Activated CD4-positive, alpha-beta T cell treated with anti-CD3 and anti-CD28 coated beads, Interleukin-2, Interleukin-6, amounts not matched to agents 100 ng/mL and 50 ng/mL, durations not matched to agents 16 hours and 8 hours (primary cell): ENCODE results near the gene GABBR1.

Experiments used
- DNase-seq: peaks from one replicate; pipeline ENCODE4 v3.0.0-alpha.2; 2020

Gene GABBR1

GRCh38 chr6:29652198-29652584 is 19.2 kb upstream of the GABBR1 start:
- no peak for DNase-seq

GRCh38 chr6:29651413-29652197 is 18.6 kb upstream of the GABBR1 start:
- peak; percentile 42 for DNase-seq

- DNase-seq, result peak; percentile 98
Observed at GRCh38 chr6:29649701-29650673, 17.0 kb upstream of the GABBR1 start.

DNA sequence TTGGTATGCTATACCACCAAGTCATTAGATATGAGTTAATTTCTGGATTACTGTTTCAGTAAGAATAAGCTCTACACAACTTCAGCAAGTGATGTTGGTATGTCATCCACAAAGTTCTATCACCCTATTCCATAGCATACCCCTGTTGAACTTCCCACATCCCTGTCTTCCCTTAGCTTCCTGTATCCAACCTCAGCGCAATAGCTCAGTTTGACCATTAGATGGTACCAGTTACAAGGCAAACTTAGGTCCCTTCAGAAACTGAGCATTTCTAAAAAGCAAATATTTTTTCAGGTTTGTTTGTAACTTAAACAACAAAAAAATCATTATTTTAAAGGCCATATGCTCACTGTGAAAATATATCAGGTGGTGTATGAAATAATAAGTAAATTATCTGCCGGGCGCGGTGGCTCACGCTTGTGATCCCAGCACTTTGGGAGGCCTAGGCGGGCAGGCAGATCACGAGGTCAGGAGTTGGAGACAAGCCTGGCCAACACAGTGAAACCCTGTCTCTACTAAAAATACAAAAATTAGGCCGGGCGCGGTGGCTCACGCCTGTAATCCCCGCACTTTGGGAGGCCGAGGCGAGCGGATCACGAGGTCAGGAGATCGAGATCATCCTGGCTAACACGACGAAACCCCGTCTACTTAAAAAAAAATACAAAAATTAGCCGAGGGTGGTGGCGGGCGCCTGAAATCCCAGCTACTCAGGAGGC is 15.1 kb upstream of the GABBR1 start:
- no peak for DNase-seq

DNA sequence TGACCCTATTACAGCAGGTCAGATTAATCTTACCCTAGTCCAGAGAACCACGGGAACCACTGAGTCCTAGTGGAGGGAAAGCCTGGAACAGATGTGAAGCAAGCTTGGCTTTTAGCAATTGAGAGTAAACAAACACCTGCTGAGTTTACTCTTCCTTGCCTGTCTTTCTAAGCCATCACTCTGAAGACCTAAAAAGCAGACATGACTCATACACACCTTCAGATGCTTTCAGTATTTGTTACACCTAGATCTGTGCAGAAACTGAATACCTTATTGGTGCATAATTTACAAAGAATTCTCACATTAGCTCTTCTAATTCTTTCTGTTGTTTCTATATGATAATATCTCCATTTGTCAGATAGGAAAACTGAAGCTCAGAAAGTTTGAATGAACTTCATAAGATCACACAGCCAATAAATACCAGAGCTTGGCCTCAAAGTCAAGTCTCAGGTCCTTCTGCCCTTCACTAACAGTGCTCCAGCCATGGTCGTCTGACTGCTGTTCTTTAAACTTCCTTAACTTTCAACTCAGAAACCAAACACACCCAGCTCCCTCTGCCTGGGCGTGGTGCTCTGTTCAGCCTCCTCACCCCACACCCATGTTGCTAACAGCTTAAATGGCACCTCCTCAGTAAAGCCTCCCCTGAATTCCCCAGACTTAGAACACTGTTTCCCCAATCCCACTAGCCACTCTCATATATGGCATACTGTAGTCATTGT is 8.6 kb upstream of the GABBR1 start:
- no peak for DNase-seq

- no peak for DNase-seq
Observed at GRCh38 chr6:29637247-29637646, 4.3 kb upstream of the GABBR1 start.

DNA sequence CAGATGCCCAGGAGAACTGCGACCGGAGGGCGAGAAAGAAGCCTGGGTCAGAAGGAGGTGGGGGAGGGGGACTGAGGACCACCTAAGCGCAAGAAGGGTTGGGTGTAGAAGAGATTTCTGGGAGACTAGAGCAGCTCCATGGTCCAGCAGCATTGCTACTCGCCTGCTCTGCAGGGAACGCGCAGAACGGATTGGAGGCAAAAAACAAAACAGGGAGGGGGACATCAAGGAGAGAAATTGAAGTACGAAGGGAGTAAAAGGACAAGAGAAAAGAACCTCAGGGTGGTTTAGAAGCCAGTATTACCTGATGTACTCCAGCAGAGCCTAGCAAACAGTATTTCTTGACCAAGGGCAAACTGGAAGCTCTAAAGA is 537 bp upstream of the GABBR1 start:
- DNase-seq, result no peak

DNA sequence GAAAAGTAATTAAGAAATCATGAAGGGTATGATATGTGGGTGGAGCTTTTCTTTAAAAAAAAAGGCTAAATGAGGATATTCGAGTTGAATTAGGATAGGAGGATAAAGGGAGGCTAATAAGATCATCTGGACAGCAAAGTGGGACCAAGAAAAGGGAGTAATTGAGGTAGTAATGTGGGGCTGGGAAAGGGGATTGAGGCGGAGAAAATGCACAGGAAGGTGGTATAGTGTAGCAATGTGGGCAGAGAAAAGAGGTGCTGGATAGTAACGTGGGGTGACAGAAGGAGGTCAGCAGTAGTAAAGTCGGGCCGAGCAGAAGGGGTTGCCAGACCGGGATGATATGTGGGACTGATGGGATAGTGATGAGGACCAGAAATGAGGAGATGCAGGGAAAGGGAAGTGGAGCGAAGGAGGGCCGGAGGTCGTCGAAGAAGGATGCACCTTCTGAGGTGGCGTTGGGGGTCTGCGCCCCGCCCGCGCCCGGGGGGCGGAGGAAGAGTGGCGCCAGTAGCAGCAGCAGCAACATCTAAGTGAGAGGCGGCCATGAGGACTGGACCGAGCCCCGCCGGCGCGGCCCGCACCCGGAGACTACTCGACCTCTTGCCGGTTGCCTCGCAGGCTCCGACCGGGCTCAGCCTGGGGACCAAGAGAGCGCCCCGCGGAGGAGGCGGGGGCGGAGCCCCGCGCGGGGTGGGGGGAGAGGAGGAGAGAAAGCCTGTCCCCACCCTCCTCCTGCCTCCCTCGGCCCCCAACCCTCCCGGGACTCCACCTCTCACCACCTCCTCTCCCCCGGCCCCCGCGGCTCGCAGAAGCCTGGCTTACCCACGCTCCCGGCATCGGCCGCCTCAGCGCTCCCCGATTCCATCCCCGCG is 887 bp downstream of the GABBR1 start:
- DNase-seq, result peak; percentile 49

GRCh38 chr6:29631209-29631810 is 1.7 kb downstream of the GABBR1 start:
- DNase-seq, result no peak

- DNase-seq, result no peak
Observed at GRCh38 chr6:29630315-29630714, 2.7 kb downstream of the GABBR1 start.

DNA sequence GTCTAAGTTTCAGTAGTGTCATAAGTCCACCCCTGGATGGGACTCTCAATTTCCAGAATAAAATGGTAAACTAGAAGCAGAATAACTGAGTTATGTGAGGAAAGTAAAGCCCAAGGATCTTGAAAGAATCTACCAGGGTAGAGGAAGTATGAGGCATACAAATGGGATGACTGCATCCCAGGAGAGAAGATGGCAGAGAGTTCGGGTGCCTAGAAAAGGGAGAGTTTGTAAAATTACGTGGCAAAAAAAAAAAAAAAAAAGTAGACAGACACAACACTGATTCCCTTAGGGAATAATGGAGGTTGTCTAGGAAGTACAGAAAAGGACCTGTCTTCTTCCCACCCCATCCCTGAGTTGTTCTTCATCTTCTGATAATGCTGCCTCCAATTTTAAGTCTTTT is 3.4 kb downstream of the GABBR1 start:
- DNase-seq, result no peak

GRCh38 chr6:29628419-29629281 is 4.3 kb downstream of the GABBR1 start:
- peak; percentile 64 for DNase-seq

GRCh38 chr6:29627755-29628418 is 5.1 kb downstream of the GABBR1 start:
- DNase-seq, result peak; percentile 30

DNA sequence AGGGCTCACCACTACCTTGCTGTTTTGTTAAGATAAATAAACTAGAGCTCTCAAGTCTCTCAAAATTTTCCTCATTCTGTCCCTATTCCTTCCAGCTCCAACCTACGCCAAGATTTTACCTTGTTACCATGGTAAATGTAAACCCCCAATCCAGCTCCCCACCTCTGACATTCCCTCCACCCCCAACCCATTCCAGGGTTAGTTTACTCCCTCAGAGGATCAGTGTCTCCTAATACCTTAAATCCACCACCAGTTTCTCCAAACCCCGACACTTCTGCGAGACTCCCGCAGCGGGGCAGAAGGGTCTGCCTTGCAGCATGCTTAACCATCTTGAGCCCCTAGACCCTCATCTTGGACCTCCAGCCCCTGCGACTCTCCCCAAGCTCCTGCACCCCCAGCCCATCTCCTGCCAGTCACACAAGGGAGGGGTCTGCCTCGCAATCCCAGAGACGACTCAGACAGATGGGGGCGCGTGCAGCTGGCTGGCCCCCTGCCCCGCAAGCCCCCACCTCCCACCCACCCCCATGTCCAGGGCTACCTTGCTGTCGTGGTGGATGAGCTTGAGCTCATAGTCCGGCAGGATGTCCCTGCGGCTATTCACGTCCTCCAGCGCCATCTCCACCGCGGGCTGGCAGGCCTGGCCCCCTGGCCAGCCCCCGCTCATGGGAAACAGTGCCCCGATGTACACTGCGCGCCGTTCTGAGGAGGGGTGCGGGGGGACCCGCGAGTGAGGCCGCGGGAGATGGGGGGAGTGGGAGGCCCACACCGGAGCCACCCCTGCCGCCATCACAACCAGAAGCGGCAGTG is 5.8 kb downstream of the GABBR1 start:
- no peak for DNase-seq

DNA sequence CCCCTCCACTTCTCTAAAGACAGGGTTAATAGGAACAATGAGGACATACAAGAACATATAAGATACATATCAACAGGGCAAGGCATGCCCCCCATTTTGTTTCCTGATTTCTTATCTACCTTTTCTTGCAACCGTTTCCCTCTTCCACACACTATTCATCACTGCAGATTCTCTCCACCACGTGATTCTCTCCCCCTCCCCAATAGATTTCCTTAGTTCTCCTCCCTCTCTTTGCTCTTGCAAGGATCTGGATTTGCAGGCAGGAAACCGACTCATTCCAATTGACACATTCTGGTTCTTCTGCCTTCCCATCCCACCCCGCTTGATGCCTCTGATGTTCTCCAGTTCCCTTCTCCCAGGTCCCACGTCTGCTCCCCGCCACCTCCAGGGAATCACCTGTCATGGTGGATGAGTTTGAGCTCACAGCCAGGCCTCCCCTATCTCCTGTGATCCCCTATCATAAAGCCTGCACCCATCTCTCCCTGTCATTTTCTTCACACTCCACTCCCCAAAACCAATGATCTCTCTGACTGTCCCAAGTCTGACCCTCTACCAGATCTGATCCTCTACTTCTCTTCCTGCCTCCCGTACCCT is 7.5 kb downstream of the GABBR1 start:
- DNase-seq, result no peak

DNA sequence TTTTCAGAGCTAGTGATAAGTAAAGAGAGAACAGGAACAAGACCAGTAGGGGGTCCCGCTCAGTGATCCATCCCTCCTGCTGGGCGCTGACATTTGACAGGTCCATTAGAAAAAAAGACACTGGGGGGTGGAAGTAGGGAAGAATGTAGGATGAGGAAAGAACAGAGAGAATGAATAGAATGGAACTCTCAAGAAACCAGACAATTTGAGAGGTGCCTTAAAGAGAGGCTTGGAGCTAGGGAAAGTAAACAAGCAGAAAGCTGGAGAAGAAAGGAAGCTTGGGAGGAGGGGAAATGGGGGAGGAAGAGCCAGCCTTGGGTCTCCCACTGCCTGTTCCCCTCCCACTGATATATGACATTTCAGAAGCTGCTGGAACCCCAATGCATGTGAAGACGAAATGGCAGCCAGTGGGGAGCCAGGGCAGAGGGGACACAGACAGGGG is 8.4 kb downstream of the GABBR1 start:
- no peak for DNase-seq

- DNase-seq, result no peak
Observed at GRCh38 chr6:29620630-29621029, 12.4 kb downstream of the GABBR1 start.

DNA sequence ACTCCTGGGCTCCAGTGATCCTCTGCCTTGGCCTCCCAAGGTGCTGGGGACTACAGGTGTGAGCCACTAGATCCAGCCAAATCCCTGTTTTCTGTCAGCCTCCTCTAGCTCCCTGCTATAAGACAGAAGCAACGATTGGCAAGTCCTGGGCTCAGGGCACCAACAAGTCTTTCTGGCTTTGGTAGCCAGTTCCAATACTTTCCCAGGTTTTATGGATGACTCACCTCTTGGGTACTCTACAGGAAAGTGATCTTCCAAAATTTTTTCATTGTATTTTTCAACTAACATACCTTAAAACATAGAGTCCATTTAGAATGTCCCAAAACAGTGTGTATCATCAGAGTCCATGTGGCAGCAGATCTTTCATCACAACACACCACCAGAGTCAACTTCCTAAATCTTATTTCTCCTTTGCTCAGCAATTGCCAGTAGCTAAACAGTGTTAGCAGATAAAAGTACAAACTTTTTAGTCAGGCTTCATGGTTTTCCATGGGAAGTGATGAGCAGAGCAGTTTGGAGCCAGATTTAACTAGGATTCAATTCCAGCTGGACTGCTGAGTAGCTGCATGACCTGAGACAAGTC is 13.3 kb downstream of the GABBR1 start:
- no peak for DNase-seq
